ENCODE results near the gene CDC73. TPM values are rescaled to one million over a fixed set of nuclear protein-coding genes. Genes with fewer than 3 reads are reported as not detected.
"Not testable (repeated sequence)": the region's sequence is repeated elsewhere in the genome, so short reads cannot be mapped to it uniquely, and the experiment has no call there.

The CDC73 gene
- total RNA-seq, 2 experiments from 2014 or later, result 55.6 to 63.3 TPM

DNA sequence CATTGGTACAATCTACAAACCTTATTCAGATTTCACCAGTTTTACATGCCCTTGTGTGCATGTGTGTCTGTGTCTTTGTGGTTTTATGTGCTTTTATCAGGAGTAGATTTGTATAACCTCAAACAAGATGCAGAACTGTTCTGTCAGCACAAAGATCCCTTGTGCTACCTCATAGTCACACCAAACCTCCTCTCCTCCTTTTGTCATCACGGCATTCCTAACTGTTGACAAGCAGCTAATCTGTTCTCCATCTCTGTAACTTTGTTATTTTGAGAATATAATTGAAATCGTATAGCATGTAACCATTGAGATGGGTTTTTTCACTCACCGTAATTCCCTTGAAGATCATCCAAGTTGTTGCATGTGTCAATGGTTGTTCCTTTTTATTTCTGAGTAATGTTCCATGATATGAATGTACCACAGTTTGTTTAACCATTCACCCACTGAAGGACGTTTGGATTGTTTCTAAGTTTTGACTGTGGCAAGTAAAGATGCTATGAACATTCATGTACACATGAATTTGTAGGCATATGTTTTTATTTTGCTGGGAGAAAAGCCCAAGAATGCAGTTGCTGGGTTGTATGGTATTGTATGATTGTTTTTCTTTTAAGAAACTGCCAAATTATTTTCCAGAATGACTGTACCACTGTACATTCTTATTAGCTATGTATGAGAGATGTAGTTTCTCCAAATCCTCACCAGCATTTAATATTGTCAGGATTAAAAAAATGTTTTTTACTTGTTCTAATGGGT is 142.7 kb downstream of the CDC73 start:
- CTCF ChIA-PET, result no interaction called here
- no peak overlapping the region for H3K27ac Mint-ChIP-seq
- peaks cover 26% of the 10 kb centered on the region for H3K36me3 Mint-ChIP-seq
- H3K27me3 Mint-ChIP-seq, result no peaks in the 10 kb centered on the region
- no peak for ATAC-seq
- no peak overlapping the region for H3K4me3 Mint-ChIP-seq
- H3K9me3 Mint-ChIP-seq (ENCODE audit: low read depth), result no peaks in the 10 kb centered on the region
- H3K4me1 Mint-ChIP-seq, result no peaks in the 10 kb centered on the region
- no peak for DNase-seq

GRCh38 chr1:193265716-193266115 is 143.9 kb downstream of the CDC73 start:
- Mint-ChIP-seq H3K4me1 (no peaks in the 10 kb centered on the region), H3K27ac (no peak overlapping the region), H3K27me3 (no peaks in the 10 kb centered on the region), H3K9me3 (ENCODE audit: low read depth) (no peaks in the 10 kb centered on the region), H3K36me3 (peaks cover 29% of the 10 kb centered on the region), H3K4me3 (no peak overlapping the region)
- CTCF ChIA-PET, result interaction anchor here (0.7 kb wide), 1 partner anchor 77 kb away, joined by 6 read pairs; no protein-coding TSS in a partner anchor
- ATAC-seq (no peak), DNase-seq (no peak)

DNA sequence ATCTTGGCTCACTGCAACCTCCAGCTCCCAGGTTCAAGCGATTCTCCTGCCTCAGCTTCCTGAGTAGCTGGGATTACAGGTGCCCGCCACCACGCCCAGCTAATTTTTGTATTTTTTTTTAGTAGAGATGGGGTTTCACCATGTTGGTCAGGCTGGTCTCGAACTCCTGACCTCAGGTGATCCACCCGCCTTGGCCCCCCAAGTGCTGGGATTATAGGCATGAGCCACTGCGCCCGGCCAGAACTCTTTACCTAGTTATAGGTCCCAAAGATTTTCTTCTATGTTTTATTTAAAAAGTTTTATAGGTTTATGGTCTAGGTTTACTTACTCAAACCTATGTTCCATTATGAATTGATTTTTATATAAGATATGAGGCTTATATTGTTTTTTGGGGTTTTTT is 145.0 kb downstream of the CDC73 start:
- H3K27ac Mint-ChIP-seq; DNase-seq; ATAC-seq; H3K27me3 Mint-ChIP-seq; H3K4me1 Mint-ChIP-seq; H3K9me3 Mint-ChIP-seq (ENCODE audit: low read depth); CTCF ChIA-PET; H3K4me3 Mint-ChIP-seq: not testable (repeated sequence)
- peaks cover 36% of the 10 kb centered on the region for H3K36me3 Mint-ChIP-seq

- Mint-ChIP-seq H3K36me3 (peaks cover 44% of the 10 kb centered on the region), H3K4me1 (peaks cover 3% of the 10 kb centered on the region), H3K4me3 (no peak overlapping the region), H3K27me3 (no peaks in the 10 kb centered on the region), H3K27ac (no peak overlapping the region), H3K9me3 (ENCODE audit: low read depth) (peaks cover 9% of the 10 kb centered on the region)
- ATAC-seq, result no peak
- DNase-seq, result no peak
- CTCF ChIA-PET, result no interaction called here
Observed at GRCh38 chr1:193270996-193271395, 149.2 kb downstream of the CDC73 start.

DNA sequence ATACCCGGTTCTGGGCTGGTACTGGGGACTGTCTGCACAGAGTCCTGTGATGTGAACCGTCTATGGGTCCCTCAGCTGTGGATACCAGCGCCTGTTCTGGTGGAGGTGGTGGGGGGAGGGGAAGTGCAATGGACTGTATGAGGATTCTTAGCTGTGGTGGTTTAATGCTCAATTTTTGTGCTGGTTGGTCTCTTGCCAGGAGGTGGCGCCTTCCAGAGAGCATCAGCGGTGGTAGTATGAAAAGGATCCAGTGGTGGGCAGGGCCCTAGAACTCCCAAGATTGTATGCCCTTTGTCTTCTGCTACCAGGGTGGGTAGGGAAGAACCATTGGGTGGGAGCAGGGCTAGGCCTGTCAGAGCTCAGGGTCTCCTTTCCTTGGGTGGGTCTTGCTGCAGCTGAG is 153.9 kb downstream of the CDC73 start:
- Mint-ChIP-seq H3K36me3 (peaks cover 50% of the 10 kb centered on the region), H3K27ac (no peak overlapping the region), H3K9me3 (ENCODE audit: low read depth) (peaks cover 9% of the 10 kb centered on the region), H3K4me1 (peaks cover 3% of the 10 kb centered on the region), H3K4me3 (no peak overlapping the region), H3K27me3 (no peaks in the 10 kb centered on the region)
- CTCF ChIA-PET, result no interaction called here
- no peak for DNase-seq
- ATAC-seq, result no peak

DNA sequence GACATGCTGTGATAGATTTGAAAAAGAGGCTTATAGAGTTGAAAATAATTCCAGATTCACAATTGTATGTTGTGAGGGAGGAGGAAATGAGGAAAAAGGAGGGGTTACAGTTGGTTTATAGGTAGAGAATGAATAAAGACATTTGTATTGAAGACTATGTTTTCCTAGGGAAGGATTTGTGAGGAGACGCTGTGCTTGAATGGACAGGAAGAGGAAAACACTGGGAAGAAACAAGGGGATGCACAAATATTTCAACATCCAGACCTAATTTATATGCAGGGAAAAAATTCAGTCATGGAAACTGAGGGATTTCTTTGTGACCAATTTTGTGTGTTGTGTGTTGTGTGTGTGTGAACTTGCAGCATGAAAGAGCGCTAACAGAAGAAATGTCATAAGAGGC is 157.1 kb downstream of the CDC73 start:
- ATAC-seq (no peak), DNase-seq (no peak)
- Mint-ChIP-seq H3K4me3 (no peak overlapping the region), H3K27me3 (no peaks in the 10 kb centered on the region), H3K9me3 (ENCODE audit: low read depth) (no peaks in the 10 kb centered on the region), H3K36me3 (peaks cover 26% of the 10 kb centered on the region), H3K27ac (no peak overlapping the region), H3K4me1 (no peaks in the 10 kb centered on the region)
- CTCF ChIA-PET, result no interaction called here

- Mint-ChIP-seq H3K36me3 (peaks cover 13% of the 10 kb centered on the region), H3K27me3 (no peaks in the 10 kb centered on the region), H3K9me3 (ENCODE audit: low read depth) (no peaks in the 10 kb centered on the region), H3K4me3 (no peak overlapping the region), H3K4me1 (no peaks in the 10 kb centered on the region), H3K27ac (no peak overlapping the region)
- DNase-seq (no peak), ATAC-seq (no peak)
- CTCF ChIA-PET, result no interaction called here
Observed at GRCh38 chr1:193281894-193282293, 160.1 kb downstream of the CDC73 start.

GRCh38 chr1:193283016-193283415 is 161.2 kb downstream of the CDC73 start:
- no peak for DNase-seq
- H3K9me3 Mint-ChIP-seq (ENCODE audit: low read depth), result no peaks in the 10 kb centered on the region
- CTCF ChIA-PET, result no interaction called here
- H3K4me3 Mint-ChIP-seq, result no peak overlapping the region
- ATAC-seq, result no peak
- peaks cover 11% of the 10 kb centered on the region for H3K36me3 Mint-ChIP-seq
- H3K27me3 Mint-ChIP-seq, result no peaks in the 10 kb centered on the region
- no peak overlapping the region for H3K27ac Mint-ChIP-seq
- no peaks in the 10 kb centered on the region for H3K4me1 Mint-ChIP-seq

GRCh38 chr1:193284219-193284618 is 162.4 kb downstream of the CDC73 start:
- DNase-seq, result no peak
- no peak overlapping the region for H3K4me3 Mint-ChIP-seq
- no peaks in the 10 kb centered on the region for H3K27me3 Mint-ChIP-seq
- H3K36me3 Mint-ChIP-seq, result peaks cover 11% of the 10 kb centered on the region
- CTCF ChIA-PET, result no interaction called here
- peak overlapping the region; percentile 47 for H3K27ac Mint-ChIP-seq
- H3K4me1 Mint-ChIP-seq, result no peaks in the 10 kb centered on the region
- H3K9me3 Mint-ChIP-seq (ENCODE audit: low read depth), result no peaks in the 10 kb centered on the region
- no peak for ATAC-seq

DNA sequence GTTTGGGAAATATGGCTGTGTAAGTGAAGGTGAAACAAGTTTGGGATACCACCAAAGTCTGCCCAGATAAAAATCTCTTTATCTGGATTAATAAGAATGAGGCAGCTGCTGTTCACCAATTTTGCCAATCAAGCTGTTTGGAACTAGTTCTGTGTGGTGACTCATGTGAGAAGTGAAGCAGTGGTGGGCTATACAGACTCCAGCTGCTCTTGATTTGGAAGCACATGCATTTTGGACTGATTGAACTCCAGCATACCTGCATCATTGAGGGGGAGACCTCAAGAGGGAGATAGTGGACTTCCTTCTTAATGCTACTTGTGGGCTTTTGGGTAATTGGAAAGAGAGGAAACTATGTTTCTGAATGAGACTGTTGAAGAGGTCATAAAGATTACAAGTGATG is 163.8 kb downstream of the CDC73 start:
- no peaks in the 10 kb centered on the region for H3K9me3 Mint-ChIP-seq (ENCODE audit: low read depth)
- DNase-seq (no peak), ATAC-seq (no peak)
- no peaks in the 10 kb centered on the region for H3K4me1 Mint-ChIP-seq
- CTCF ChIA-PET, result no interaction called here
- no peak overlapping the region for H3K4me3 Mint-ChIP-seq
- H3K27ac Mint-ChIP-seq, result no peak overlapping the region
- no peaks in the 10 kb centered on the region for H3K27me3 Mint-ChIP-seq
- peaks cover 9% of the 10 kb centered on the region for H3K36me3 Mint-ChIP-seq

GRCh38 chr1:193288548-193289080 is 166.8 kb downstream of the CDC73 start:
- CTCF ChIA-PET; H3K27ac Mint-ChIP-seq; H3K36me3 Mint-ChIP-seq; DNase-seq; H3K4me3 Mint-ChIP-seq; H3K9me3 Mint-ChIP-seq (ENCODE audit: low read depth); H3K27me3 Mint-ChIP-seq; H3K4me1 Mint-ChIP-seq; ATAC-seq: not testable (repeated sequence)

- Mint-ChIP-seq H3K4me1 (no peaks in the 10 kb centered on the region), H3K36me3 (no peaks in the 10 kb centered on the region), H3K4me3 (no peak overlapping the region), H3K9me3 (ENCODE audit: low read depth) (peaks cover 5% of the 10 kb centered on the region), H3K27ac (no peak overlapping the region), H3K27me3 (no peaks in the 10 kb centered on the region)
- DNase-seq (no peak), ATAC-seq (no peak)
- CTCF ChIA-PET, result interaction anchor here (1.1 kb wide), 1 partner anchor 39 kb away, joined by 3 read pairs; no protein-coding TSS in a partner anchor
Observed at GRCh38 chr1:193293726-193294125, 171.9 kb downstream of the CDC73 start.

GRCh38 chr1:193299038-193299437 is 177.2 kb downstream of the CDC73 start:
- Mint-ChIP-seq H3K4me1 (peaks cover 4% of the 10 kb centered on the region), H3K27ac (no peak overlapping the region), H3K27me3 (no peaks in the 10 kb centered on the region), H3K9me3 (ENCODE audit: low read depth) (peaks cover 5% of the 10 kb centered on the region), H3K36me3 (no peaks in the 10 kb centered on the region), H3K4me3 (no peak overlapping the region)
- DNase-seq (no peak), ATAC-seq (no peak)
- CTCF ChIA-PET, result no interaction called here

DNA sequence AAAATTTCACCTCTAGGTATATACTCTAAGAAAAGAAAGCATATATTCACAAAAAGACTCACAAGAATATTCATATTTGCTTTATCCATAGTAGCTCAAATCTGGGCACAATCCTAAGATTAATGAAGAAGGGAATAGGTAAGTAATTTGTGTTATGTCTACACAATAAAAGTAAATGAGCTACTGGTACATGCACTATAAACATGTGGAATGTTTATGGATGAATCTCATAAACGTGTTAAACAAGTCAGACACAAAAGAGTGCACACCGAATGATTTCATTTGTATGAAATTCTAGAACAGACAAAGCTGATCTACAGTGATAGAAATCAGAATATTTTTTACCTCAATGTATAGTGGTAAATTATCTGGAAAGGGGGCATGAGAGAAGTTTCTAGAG is 179.9 kb downstream of the CDC73 start:
- no peaks in the 10 kb centered on the region for H3K9me3 Mint-ChIP-seq (ENCODE audit: low read depth)
- no peaks in the 10 kb centered on the region for H3K27me3 Mint-ChIP-seq
- H3K27ac Mint-ChIP-seq, result no peak overlapping the region
- CTCF ChIA-PET, result interaction anchor here (1.2 kb wide), 1 partner anchor 10 kb away, joined by 3 read pairs; no protein-coding TSS in a partner anchor
- H3K36me3 Mint-ChIP-seq, result no peaks in the 10 kb centered on the region
- H3K4me1 Mint-ChIP-seq, result peaks cover 4% of the 10 kb centered on the region
- no peak overlapping the region for H3K4me3 Mint-ChIP-seq
- DNase-seq (no peak), ATAC-seq (no peak)

Measured in activated CD8-positive, alpha-beta memory T cell treated with anti-CD3 and anti-CD28 coated beads, Interleukin-2, amount 10 ng/mL, durations not matched to agents 7 days and 5 days (primary cell).